PC-3 (cell line): ENCODE data around the gene MAP1S. TPM values are rescaled to one million over a fixed set of nuclear protein-coding genes. Genes with fewer than 3 reads are reported as not detected.

Source experiments
- ATAC-seq: fragments of 200-7000 bp; cut with Tn5 transposase; 2 replicates; pipeline ENCODE4 v1.9.1; 2020; ENCODE audit warnings: mild to moderate bottlenecking, moderate library complexity
- BruUV-seq: library from RNA; stranded (reverse); fragments of 400-500 nt; replicated peaks from 2 replicates; lab custom pipeline; 2021; lab: Mats Ljungman, UMichigan
- CTCF ChIA-PET: fragments of 300-600 bp; sonication (Branson Sonifier 250); formaldehyde crosslinking; loops from one replicate; lab custom pipeline; 2022; ENCODE audit warnings: antibody characterized with exemption; lab: Charles Lee
- POLR2A ChIA-PET: fragments of 300-600 bp; sonication (Branson Sonifier 250); formaldehyde crosslinking; loops from one replicate; lab custom pipeline; 2022; ENCODE audit warnings: antibody characterized with exemption; ENCODE audit not compliant: unreplicated experiment; lab: Charles Lee
- DNase-seq: peaks from one replicate; pipeline ENCODE4 v3.0.0-alpha.2; 2015
- H2AFZ ChIP-seq: fragments of 300-600 bp; sonication (generic); 2 replicates; pipeline ENCODE4 v1.6.0; 2016; ENCODE audit warnings: antibody characterized with exemption, low read length
- H3F3A ChIP-seq: fragments of 300-600 bp; sonication (generic); one replicate; pipeline ENCODE4 v1.6.0; 2017; ENCODE audit warnings: antibody characterized with exemption, low read length, control low read depth, mild to moderate bottlenecking; ENCODE audit not compliant: unreplicated experiment
- H3K27ac ChIP-seq: fragments of 300-600 bp; sonication (generic); 2 replicates; pipeline ENCODE4 v1.5.1; 2016; ENCODE audit warnings: mild to moderate bottlenecking, low read length
- H3K27me3 ChIP-seq: fragments of 300-600 bp; sonication (generic); 2 replicates; pipeline ENCODE4 v1.6.1; 2016; ENCODE audit warnings: low read length, mixed read lengths
- H3K36me3 ChIP-seq: fragments of 300-600 bp; sonication (generic); 2 replicates; pipeline ENCODE4 v1.6.1; 2016; ENCODE audit warnings: low read depth, mixed run types, low read length, mixed read lengths
- H3K4me1 ChIP-seq: fragments of 300-600 bp; sonication (generic); 2 replicates; pipeline ENCODE4 v1.5.1; 2016; ENCODE audit warnings: low read length; ENCODE audit not compliant: insufficient read depth
- H3K4me2 ChIP-seq: fragments of 300-600 bp; sonication (generic); 2 replicates; pipeline ENCODE4 v1.6.0; 2016; ENCODE audit warnings: low read length
- H3K4me3 ChIP-seq: fragments of 300-600 bp; sonication (generic); 2 replicates; pipeline ENCODE4 v1.5.1; 2016; ENCODE audit warnings: mild to moderate bottlenecking, low read length, mixed read lengths
- H3K79me2 ChIP-seq: fragments of 300-600 bp; sonication (generic); 2 replicates; pipeline ENCODE4 v1.6.1; 2017; ENCODE audit warnings: low read length, mixed read lengths
- H3K9ac ChIP-seq: fragments of 300-600 bp; sonication (generic); 2 replicates; pipeline ENCODE4 v1.6.0; 2016; ENCODE audit warnings: mild to moderate bottlenecking, low read length
- H3K9me2 ChIP-seq: fragments of 300-600 bp; sonication (generic); replicated peaks from 2 replicates; pipeline ENCODE4 v1.6.1; 2016; ENCODE audit warnings: mixed run types, low read length, mixed read lengths
- H3K9me3 ChIP-seq: fragments of 300-600 bp; sonication (generic); 2 replicates; pipeline ENCODE4 v1.6.1; 2016; ENCODE audit warnings: low read length, mixed read lengths
- H4K20me1 ChIP-seq: fragments of 300-600 bp; sonication (generic); 2 replicates; pipeline ENCODE4 v1.6.1; 2016; ENCODE audit warnings: low read length, mixed read lengths
- CTCF ChIP-seq: fragments of 300-600 bp; sonication (generic); conservative IDR thresholded peaks from 2 replicates; pipeline ENCODE4 v1.5.1; 2017; ENCODE audit warnings: antibody characterized with exemption, low read depth, mild to moderate bottlenecking, low read length
- EZH2 ChIP-seq: fragments of 300-600 bp; sonication (generic); IDR thresholded peaks from one replicate; pipeline ENCODE4 v1.6.1; 2017; ENCODE audit warnings: antibody characterized with exemption, mild to moderate bottlenecking, low read length; ENCODE audit not compliant: unreplicated experiment
- EZH2phosphoT487 ChIP-seq: fragments of 300-600 bp; sonication (generic); IDR thresholded peaks from 2 replicates; pipeline ENCODE4 v1.6.1; 2018; ENCODE audit warnings: mild to moderate bottlenecking, antibody characterized with exemption, low read length, borderline replicate concordance
- intact Hi-C: fragments of 100-400 bp; cut with micrococcal nuclease; formaldehyde crosslinking; loops from 2 replicates; pipeline ENCODE4 v1.9.0; 2023
- total RNA-seq: library from RNA; depleted of rRNA; stranded (reverse); fragments of >200 nt; gene quantifications from 2 replicates; pipeline ENCODE4 v1.2.3, GENCODE V29; 2014

Gene MAP1S
- total RNA-seq, 1 experiment from 2014 or later = 25.4 TPM

DNA sequence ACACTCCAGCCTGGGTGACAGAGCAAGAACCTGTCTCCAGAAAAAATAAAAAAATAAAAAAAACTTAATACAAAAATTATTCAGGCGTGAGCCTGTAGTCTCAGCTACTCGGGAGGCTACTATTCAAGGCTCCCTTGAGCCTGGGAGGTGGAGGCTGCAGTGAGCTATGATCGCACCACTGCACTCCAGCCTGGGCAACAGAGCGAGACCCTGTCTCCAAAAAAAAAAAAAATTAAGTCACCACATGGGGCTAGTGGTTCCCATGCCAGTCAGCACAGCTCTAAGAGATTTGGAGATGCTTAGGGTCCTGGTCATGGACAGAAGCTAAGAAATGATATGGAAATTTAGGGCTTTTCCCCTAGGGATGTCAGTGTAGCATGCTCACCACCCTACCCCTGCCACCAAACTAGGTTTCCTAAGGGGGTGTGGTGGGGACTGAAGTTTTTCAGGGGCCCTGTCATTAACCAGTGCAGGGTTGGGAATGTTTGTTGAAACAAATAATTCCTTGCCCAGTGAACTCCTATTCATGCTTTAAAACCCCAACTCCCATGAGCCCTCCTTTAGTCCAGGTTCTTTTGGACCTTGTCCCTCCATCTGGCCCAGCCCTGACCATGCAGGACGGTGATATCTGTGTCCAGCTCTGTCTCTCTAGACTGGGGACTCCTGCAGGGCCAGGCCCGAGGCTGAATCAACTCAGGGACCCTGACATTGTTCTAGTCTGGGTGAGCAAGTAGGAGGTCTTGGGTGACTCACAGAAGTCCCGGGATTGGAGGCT is 33.8 kb downstream of the MAP1S start:
- no peaks in the 10 kb centered on the region for H3K27me3 ChIP-seq
- no peak overlapping the region for H3K4me2 ChIP-seq
- TF ChIP-seq EZH2phosphoT487 (no peak), EZH2 (no peak), CTCF (no peak)
- ATAC-seq = no peak
- H3K27ac ChIP-seq = no peak overlapping the region
- peaks cover 3% of the 10 kb centered on the region; the same call in 1 of the 2 replicates for H3K4me1 ChIP-seq
- BruUV-seq = no TSS peak
- ChIA-PET CTCF (interaction anchor here (0.5 kb wide), 1 partner anchor 11 kb away, joined by 3 read pairs; no protein-coding TSS in a partner anchor), POLR2A (interaction anchor here (0.6 kb wide), 1 partner anchor 527 kb away, joined by 3 read pairs; no protein-coding TSS in a partner anchor)
- H3K9ac ChIP-seq = no peak overlapping the region
- no peaks in the 10 kb centered on the region for H4K20me1 ChIP-seq
- intact Hi-C loops = no loop called here
- H3K9me3 ChIP-seq = no peaks in the 10 kb centered on the region
- no peak for DNase-seq
- no peaks in the 10 kb centered on the region for H3F3A ChIP-seq
- H3K36me3 ChIP-seq = no peaks in the 10 kb centered on the region
- no peaks in the 10 kb centered on the region for H3K79me2 ChIP-seq
- no peaks in the 10 kb centered on the region for H3K9me2 ChIP-seq
- no peak overlapping the region for H3K4me3 ChIP-seq
- no peak overlapping the region for H2AFZ ChIP-seq

- no peaks in the 10 kb centered on the region for H3K9me3 ChIP-seq
- ATAC-seq = no peak
- BruUV-seq = no TSS peak
- H3K4me3 ChIP-seq = no peak overlapping the region
- H3K9ac ChIP-seq = no peak overlapping the region
- peaks cover 3% of the 10 kb centered on the region; the same call in 1 of the 2 replicates for H3K4me1 ChIP-seq
- intact Hi-C loops = no loop called here
- no peaks in the 10 kb centered on the region for H3K9me2 ChIP-seq
- no peak for DNase-seq
- H3F3A ChIP-seq = no peaks in the 10 kb centered on the region
- no peaks in the 10 kb centered on the region for H3K36me3 ChIP-seq
- H3K27ac ChIP-seq = no peak overlapping the region
- TF ChIP-seq CTCF = no peak
- no peak overlapping the region for H3K4me2 ChIP-seq
- H3K79me2 ChIP-seq = no peaks in the 10 kb centered on the region
- POLR2A ChIA-PET = interaction anchor here (0.6 kb wide), 1 partner anchor 105 kb away, joined by 3 read pairs; no protein-coding TSS in a partner anchor
- H3K27me3 ChIP-seq = no peaks in the 10 kb centered on the region
- no peaks in the 10 kb centered on the region for H4K20me1 ChIP-seq
- CTCF ChIA-PET = no interaction called here
- no peak overlapping the region for H2AFZ ChIP-seq
Measured at GRCh38 chr19:17753976-17754375, 34.7 kb downstream of the MAP1S start.
